ENCODE results near the gene TBC1D2B. TPM values are rescaled to one million over a fixed set of nuclear protein-coding genes. Genes with fewer than 3 reads are reported as not detected.
A peak's percentile ranks its signal among the peaks of the same experiment; 100 is the strongest.

Gene TBC1D2B
- polyA plus RNA-seq, 3 donors: 5.9 to 53.3 (median 6.2) TPM

DNA sequence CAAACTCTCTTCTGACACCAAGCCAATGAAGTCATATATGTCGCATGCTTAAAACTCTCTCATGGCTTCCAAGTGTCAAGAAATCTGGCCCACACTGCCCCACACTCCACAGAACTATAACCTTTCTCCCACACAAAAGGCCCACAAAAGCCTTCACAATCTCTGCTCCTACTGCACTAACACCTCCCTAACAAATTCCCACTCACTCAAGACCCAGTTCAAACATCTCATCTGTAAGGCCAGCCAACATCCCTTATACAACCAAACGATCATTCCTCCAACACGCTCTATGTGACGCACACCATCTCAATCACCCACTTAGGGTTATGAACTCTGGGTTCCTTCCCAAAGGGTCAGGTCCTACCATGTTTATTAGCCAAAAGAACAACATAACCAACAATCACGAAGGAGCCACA is 13.5 kb downstream of the TBC1D2B start:
- Histone ChIP-seq H3K27me3 (ENCODE audit: control insufficient read depth in 2 of 2, insufficient read depth in 2 of 2, low read length in 2 of 2) (no peaks in the 10 kb centered on the region), H3K36me3 (replicated peaks in 1 of 2; ENCODE audit: control insufficient read depth in 1 of 2, insufficient read depth in 2 of 2, low read length in 2 of 2) (no peaks in the 10 kb centered on the region), H3K9me3 (replicated peaks in 1 of 2; ENCODE audit: control insufficient read depth in 1 of 2, insufficient read depth in 1 of 2, low read length in 2 of 2) (no peaks in the 10 kb centered on the region), H3K4me1 (ENCODE audit: control insufficient read depth in 1 of 2, insufficient read depth in 2 of 2, low read length in 2 of 2) (peaks cover 71 to 81% of the 10 kb centered on the region in 2 donors), H3K4me2 (replicated peaks; ENCODE audit: extremely low read depth, low read length, poor library complexity, severe bottlenecking) (no peak overlapping the region), H3K79me2 (ENCODE audit: insufficient read depth, low read length) (peaks cover 98% of the 10 kb centered on the region), H2AFZ (ENCODE audit: insufficient read depth, low read depth, low read length, poor library complexity, severe bottlenecking) (no peak overlapping the region), H4K20me1 (ENCODE audit: insufficient read depth, low read length) (peaks cover 15% of the 10 kb centered on the region), H3K9ac (ENCODE audit: insufficient read depth, low read length, poor library complexity, severe bottlenecking) (no peak overlapping the region), H3K27ac (ENCODE audit: low read depth in 1 of 2, low read length in 2 of 2) (peak overlapping the region in 1 of 2 donors; percentile 92), H3K4me3 (replicated peaks in 1 of 3; ENCODE audit: low read depth in 2 of 3, low read length in 3 of 3) (no peak overlapping the region)
- no peaks in the 10 kb centered on the region for H3K9me3 Mint-ChIP-seq
- no peaks in the 10 kb centered on the region for H3K27me3 Mint-ChIP-seq (ENCODE audit: low read depth in 3 of 3)
- TF ChIP-seq CTCF (IDR thresholded peaks at IDR 0.05): no peak
- peaks cover 20% of the 10 kb centered on the region for H3K4me1 Mint-ChIP-seq
- WGBS (ENCODE audit: insufficient coverage): 92% methylated on average over 2 of the region's 5 CpGs
- intact Hi-C loops (cut with micrococcal nuclease): no loop called here
- H3K4me3 Mint-ChIP-seq: no peak overlapping the region
- H3K36me3 Mint-ChIP-seq: peaks cover 2 to 3% of the 10 kb centered on the region in 2 donors
- DNase-seq: no peak
- H3K27ac Mint-ChIP-seq: no peak overlapping the region

DNA sequence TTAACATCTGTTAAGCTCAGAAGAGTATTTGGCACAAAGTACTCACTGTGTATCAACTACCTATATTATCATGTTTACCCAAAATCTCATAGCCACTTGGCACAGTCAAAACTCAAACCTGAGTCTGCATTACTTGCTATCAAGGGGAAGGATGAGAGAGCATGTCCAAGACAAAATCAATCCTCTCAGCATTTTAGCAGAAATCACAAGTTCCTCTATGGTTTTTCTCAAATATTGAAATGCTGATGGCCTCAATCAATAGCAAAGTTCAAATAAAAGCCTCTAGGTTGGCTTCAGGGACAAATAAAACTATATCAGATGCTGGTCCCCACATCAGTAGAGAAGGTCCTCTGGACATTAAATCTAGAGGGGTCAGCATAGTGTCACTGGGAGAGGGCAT is 14.3 kb downstream of the TBC1D2B start:
- Histone ChIP-seq H3K4me3 (replicated peaks in 1 of 3; ENCODE audit: low read depth in 2 of 3, low read length in 3 of 3) (no peak overlapping the region), H3K9ac (ENCODE audit: insufficient read depth, low read length, poor library complexity, severe bottlenecking) (no peak overlapping the region), H3K4me2 (replicated peaks; ENCODE audit: extremely low read depth, low read length, poor library complexity, severe bottlenecking) (no peak overlapping the region), H2AFZ (ENCODE audit: insufficient read depth, low read depth, low read length, poor library complexity, severe bottlenecking) (no peak overlapping the region), H3K4me1 (ENCODE audit: control insufficient read depth in 1 of 2, insufficient read depth in 2 of 2, low read length in 2 of 2) (peaks cover 71 to 81% of the 10 kb centered on the region in 2 donors), H3K79me2 (ENCODE audit: insufficient read depth, low read length) (peaks cover 98% of the 10 kb centered on the region), H3K9me3 (replicated peaks in 1 of 2; ENCODE audit: control insufficient read depth in 1 of 2, insufficient read depth in 1 of 2, low read length in 2 of 2) (no peaks in the 10 kb centered on the region), H3K27ac (ENCODE audit: low read depth in 1 of 2, low read length in 2 of 2) (peak overlapping the region in 1 of 2 donors; percentile 55), H4K20me1 (ENCODE audit: insufficient read depth, low read length) (peaks cover 22% of the 10 kb centered on the region), H3K27me3 (ENCODE audit: control insufficient read depth in 2 of 2, insufficient read depth in 2 of 2, low read length in 2 of 2) (no peaks in the 10 kb centered on the region), H3K36me3 (replicated peaks in 1 of 2; ENCODE audit: control insufficient read depth in 1 of 2, insufficient read depth in 2 of 2, low read length in 2 of 2) (no peaks in the 10 kb centered on the region)
- DNase-seq: no peak
- peaks cover 3 to 4% of the 10 kb centered on the region in 2 donors for H3K36me3 Mint-ChIP-seq
- no peaks in the 10 kb centered on the region for H3K9me3 Mint-ChIP-seq
- H3K27ac Mint-ChIP-seq: peak overlapping the region in 1 of 7 donors; percentile 6
- peaks cover 27% of the 10 kb centered on the region for H3K4me1 Mint-ChIP-seq
- no peaks in the 10 kb centered on the region for H3K27me3 Mint-ChIP-seq (ENCODE audit: low read depth in 3 of 3)
- no peak overlapping the region for H3K4me3 Mint-ChIP-seq
- intact Hi-C loops (cut with micrococcal nuclease): no loop called here
- TF ChIP-seq CTCF (IDR thresholded peaks at IDR 0.05): no peak

Measured in CD14-positive monocyte (primary cell).